Measurements from ENCODE around the gene ATP6V1B1. TPM values are rescaled to one million over a fixed set of nuclear protein-coding genes. Genes with fewer than 3 reads are reported as not detected.

ATP6V1B1 gene
- total RNA-seq, 1 experiment from 2014 or later, result 0.93 TPM

DNA sequence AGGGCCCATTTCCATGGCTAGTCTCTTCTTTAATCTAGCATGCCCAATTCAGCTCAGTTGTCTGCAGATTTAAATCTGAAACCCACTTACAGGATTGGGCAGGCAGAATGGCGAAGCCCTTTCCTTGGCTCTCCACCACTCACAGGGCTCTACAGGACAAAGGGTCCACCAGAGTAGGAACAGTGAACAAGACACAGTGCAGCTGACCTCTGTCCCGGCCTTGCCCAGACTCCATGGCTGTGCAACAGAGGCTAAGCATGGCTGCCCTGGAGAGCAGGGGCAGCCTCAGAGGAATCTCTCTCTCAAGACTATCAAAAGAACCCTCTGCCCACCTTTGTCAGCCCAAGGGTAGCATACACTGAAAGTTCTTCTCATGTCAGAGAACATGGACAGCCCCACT is 9.7 kb upstream of the ATP6V1B1 start:
- DNase-seq (ENCODE audit: low spot score), result no peak

DNA sequence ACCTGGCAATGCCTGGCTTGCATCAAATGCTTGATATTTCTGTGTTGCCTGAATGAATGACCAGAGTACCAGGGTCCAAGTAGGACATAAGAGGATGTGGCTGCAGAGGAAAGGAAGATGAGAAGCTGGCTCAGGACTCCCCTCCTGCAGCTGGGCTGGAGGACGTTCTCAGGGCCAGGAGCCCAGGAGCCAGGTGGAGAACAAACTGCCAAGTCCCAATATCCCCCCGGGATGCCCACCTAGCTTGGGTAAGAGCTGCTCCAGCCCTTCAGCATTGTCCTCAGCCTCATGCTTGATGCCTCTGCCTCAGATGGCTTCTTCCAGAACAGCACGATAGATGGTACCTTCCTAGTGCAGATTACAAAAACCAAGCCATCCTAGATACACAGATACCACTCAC is 8.6 kb upstream of the ATP6V1B1 start:
- DNase-seq (ENCODE audit: low spot score), result no peak

DNA sequence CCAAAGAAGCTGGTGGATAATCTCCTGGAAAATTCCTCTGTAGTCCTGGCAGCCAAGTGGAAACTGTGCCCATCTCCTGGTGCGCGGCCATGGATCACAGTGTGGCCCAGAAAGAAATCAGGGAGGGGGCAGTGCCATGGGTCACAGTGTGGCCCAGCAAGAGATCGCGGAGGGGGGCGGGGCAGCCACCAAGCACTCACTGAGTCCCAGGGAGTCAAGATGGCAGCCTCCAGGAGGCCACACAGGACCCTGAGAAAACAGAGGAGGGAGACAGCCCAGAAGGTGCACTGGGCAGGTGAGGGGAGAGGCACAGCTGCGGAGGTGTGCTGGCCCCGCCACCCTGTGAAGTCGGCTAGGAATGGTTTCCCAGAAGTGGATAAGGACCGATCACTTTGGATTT is 8.1 kb upstream of the ATP6V1B1 start:
- DNase-seq (ENCODE audit: low spot score), result no peak

DNA sequence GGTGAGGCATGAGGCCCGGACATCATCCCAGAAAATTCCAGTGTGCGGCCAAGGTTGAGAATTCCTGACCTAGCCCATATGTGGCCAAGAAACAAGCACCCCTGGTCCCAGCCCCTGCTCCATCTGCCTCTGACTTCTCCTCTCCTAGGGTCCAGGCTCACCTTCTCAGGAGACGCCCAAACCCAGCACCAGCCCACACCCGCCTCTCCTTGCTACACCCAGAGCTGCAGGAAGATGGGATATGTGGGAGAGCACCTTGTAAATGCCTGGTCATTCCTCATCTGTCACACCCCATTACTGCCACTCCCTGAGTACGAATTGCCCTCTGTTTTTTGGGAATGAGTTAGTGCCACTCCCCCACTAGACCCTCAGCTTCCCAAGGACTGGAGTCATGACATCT is 7.3 kb upstream of the ATP6V1B1 start:
- DNase-seq (ENCODE audit: low spot score), result no peak

DNA sequence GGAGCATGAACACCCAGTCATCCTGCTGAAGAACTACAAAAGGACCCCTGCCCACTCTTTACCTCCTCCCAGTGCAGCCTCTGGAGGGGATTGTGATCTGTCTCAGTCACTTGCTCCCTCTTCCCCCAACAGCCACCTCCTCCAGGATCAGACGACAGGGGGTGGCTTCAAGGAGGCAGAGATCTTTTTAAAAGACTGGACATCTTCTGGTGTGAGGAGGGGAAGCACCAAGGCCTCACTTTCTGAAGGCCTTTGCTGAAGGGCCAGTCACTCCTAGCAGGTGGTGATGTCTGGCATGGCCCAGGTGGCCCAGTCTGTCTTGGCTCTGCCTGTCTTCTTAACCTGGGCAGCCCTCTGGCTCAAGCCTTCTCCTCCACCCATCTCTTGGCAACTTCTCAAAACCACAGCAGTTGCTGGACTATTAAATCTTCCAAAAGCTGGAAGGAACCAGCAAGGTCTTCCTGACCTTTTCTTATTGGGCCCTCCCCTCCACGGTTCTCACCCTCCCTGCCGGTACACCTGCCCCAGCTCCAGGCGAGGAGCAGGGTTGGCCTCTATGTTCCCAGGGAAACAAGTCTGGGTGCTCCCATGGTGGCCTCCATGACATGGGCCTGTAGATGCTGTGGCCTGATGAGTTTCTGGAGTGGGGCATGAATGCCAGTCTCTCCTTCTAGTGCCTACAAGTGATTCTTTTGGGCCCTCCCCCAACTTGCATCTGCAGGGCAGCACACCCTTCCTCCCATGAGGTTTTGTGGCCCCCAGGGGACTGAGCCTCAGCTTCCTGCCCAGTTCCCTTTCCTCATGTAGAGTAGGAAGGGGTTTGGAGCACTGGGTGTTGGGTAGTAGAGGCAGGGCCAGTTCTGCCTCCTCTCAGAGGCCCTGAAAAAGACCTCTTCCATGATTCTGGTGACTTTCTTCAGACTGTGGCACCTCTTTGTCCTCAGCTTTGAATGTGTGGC is 5.0 kb upstream of the ATP6V1B1 start:
- no peak for DNase-seq (ENCODE audit: low spot score)

DNA sequence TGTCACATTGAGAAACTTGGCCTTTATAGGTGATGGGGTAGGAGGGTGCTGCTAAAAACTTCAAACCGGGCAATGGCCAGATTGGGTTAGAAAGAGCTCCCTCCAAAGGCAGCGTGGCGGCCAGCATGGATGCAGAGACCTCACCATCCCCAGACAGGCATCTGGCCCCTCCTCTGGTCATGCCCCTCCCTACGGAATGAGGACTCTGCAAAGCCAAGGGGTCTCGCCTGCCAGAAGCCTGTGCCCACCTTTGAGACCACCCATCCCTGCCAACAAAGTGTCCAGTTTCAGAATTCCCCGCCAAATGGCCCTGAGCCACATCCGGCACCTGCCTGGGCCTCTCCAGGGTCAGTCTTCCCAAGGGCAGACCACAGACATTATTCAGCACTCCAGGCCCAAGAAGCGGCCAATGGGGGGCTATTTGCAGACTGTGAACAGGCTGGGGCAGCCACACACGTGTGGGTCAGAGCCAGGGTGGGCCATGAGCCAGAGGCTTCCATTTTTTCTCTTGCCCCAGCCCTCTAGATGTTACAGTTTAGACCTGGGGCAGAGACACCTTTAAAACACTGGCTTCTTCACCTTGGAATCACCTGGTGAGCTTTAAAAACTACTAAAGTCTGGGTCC is 4.2 kb upstream of the ATP6V1B1 start:
- no peak for DNase-seq (ENCODE audit: low spot score)

DNA sequence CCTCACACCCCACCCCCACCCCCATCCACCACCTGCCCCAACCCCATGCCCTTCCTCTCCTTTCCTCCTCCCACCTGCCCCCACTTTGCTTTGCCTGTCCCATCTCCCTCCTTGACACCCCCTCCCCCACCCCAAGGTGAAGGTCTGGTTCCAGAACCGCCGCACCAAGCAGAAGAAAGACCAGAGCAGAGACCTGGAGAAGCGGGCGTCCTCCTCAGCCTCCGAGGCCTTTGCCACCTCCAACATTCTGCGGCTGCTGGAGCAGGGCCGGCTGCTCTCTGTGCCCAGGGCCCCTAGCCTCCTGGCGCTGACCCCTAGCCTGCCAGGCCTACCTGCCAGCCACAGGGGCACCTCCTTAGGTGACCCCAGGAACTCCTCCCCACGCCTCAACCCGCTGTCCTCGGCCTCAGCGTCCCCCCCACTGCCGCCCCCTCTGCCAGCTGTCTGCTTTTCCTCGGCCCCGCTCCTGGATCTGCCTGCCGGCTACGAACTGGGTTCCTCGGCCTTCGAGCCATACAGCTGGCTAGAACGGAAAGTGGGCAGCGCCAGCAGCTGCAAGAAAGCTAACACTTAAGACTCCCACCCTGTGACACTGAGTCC is 3.0 kb upstream of the ATP6V1B1 start:
- DNase-seq (ENCODE audit: low spot score), result no peak

DNA sequence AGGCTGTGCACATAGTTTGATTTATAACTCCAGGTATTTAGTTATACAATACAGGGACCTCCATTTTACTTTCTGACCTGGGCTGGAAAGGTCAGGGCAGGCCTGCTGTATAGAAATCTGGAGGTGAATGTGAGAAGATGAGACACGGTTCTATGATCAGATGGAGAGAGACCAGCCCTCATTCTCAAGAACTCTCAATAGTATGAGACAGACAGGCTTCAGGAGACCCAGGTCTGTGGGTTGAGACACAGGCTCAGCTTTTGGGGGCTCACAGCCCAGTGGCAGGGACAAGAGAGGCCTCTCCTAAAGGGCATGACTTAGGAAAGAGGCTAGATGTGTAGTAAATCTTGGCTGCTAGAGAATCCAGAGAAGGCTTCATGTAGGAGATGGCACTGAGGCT is 719 bp upstream of the ATP6V1B1 start:
- no peak for DNase-seq (ENCODE audit: low spot score)

DNA sequence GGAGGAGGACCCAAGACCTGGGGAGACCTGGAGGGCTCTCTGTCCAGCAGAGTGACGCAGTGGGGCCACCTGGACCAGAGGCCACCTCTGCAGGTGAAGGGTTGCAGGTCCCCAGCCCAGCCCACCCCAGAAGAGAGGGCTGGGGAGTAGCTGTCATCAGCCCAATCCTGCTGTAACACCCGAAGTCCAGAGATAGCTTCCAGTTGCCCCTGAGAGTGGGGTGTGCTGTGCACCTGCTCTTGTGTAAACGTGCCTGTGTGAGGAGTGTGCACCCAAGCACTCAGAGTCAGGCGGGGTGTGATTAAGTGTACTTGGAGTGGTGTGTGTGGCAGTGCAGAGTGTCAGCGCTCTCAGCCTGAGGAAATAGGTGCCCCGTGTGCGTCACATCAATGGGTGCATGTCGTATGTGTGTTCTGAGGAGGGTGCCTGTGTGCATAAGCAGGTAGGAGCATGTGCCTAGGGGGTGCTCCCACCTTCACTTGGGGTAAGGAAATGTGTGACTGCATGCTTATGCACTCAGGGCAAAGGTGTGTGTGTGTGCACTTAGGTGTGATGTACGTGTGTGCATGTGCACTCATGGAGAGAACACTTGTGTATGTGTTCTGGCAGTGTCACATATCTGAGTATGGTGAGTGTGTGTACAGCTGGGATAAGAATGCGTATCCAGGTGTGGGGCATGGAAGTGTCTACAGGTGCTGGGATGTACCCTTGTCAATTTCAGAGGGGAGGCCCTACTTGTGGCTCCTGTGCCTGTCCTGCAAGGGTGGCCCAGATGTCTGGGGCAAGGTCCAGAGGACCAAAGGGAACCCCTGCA is 672 bp downstream of the ATP6V1B1 start:
- DNase-seq (ENCODE audit: low spot score), result no peak

DNA sequence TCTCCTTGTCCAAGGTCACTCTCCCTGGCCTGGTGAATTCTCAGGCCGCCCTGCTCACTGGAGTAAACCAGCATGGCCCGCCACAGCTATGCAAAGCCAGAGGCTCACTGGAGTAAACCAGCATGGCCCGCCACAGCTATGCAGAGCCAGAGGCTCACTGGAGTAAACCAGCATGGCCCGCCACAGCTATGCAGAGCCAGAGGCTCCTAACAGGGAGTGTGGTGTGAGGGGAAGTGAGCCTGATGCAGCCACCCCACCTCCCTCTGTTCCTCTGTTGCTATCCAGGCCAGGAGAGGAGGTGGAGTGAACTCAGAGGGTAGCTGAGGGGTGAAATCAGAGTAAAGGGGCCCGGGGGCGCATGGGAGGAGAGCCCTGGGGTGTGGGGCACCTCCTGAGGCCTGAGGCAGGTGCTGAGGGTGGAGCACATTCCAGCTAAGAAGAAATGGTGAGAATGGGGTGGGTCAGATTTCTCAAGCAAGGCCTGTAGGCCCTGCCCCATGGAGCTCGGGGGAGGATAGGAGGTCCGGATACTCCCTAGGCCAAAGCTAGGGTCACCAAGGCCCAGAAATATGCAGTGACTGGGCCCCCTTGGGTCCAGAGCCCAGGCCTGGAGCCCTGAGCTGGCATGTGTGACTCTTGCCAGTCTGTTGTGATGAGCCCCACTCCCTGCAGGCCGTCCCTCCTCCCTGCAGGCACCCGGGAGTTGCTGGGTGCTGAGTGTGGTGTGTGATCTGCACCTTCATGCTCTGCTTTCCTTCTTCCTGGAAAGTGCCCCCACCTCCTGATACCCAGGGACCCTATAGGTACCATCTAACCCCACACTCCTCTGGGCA is 1.5 kb downstream of the ATP6V1B1 start:
- DNase-seq (ENCODE audit: low spot score), result no peak

DNA sequence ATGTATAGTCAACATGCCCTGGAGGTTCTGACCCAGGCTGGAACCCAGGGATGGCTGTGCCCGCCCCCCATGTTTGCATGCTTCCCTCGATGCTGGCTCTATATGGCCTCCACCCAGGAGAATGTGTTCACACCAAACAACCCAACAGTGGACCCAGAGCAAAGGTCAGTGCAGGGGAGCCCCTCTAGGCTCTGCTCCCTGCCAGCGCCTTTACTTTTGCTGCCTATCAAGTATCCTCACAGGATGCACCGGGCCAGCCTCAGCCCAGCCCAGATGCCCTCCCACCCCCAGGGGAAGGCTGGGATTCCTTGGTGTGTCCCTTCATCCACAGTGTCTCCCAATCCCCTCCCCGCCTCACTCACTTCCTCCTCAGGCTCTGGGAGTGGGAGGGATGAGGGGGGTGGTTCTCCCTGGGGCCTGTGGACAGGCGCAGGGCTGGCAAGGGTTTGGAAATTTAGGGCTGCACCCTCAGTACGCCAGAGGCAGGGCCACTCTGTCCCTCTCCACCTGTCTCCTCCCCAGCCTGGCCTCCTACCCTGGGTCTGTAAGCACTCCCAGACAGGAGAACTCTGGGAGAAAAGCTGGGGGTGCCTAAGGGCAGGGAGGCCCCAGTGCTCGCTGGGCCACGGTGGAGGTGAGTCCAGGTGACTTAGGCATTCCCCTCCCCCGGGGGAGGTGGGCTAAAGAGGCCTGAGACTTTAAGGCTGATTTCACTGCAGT is 2.3 kb downstream of the ATP6V1B1 start:
- no peak for DNase-seq (ENCODE audit: low spot score)

DNA sequence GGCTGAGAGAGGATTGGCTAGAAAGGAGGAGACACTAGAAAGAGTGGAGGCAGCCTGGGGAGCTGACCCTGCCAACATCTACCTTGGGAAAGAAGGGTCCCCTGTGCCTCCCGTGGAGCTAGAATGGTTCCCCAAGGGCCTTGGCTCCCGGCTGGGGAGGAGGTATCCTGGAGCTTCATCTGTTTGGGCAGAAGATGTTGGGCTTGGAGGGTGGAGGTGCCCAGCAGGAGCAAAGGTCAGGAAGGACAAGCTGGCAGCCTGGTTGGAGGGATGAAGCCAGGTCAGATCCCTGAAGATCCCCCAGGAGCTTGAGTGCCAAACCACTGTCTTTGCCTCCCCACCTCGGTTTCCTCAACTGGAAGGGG is 2.9 kb downstream of the ATP6V1B1 start:
- no peak for DNase-seq (ENCODE audit: low spot score)

DNA sequence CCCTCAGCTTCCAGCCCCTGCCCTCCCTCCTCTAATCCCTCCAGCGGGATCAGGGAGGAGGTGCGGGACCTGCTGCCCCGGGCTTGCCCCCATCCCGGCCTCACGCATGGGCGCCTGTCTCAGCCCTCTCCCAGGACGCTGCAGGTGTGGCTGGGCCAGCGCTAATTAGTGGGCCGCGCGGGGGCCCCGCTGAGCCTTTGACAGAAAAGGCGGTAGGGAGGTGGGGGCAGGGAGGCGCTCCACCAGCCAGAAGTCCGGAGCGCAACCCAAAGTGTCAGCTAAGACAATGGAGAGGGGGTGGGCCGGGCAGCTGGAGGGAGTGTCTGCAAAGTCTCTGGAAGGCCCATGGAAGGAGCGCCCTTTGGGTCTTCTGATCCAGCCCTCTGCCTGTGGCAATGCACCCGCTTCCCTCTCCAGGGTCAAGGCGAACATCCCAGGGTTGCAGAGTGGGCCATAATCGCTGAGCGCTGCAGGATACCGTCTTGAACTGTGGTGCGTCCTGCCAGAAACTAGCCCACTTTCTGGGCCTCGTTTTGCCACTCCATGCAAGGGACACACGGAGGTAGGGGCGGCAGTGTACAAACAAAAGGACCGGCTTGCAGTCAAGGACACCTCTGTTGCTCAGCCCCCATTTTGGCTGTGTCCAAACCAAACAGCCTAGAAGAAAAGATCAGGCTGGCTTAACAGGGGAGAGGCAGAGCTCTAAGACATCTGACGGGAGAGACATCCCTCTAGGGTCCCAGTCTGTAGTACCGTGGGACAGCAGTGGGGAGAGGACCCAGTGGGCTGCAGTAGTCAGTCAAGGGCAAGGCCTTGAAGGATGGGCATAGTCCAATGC is 3.5 kb downstream of the ATP6V1B1 start:
- no peak for DNase-seq (ENCODE audit: low spot score)

DNA sequence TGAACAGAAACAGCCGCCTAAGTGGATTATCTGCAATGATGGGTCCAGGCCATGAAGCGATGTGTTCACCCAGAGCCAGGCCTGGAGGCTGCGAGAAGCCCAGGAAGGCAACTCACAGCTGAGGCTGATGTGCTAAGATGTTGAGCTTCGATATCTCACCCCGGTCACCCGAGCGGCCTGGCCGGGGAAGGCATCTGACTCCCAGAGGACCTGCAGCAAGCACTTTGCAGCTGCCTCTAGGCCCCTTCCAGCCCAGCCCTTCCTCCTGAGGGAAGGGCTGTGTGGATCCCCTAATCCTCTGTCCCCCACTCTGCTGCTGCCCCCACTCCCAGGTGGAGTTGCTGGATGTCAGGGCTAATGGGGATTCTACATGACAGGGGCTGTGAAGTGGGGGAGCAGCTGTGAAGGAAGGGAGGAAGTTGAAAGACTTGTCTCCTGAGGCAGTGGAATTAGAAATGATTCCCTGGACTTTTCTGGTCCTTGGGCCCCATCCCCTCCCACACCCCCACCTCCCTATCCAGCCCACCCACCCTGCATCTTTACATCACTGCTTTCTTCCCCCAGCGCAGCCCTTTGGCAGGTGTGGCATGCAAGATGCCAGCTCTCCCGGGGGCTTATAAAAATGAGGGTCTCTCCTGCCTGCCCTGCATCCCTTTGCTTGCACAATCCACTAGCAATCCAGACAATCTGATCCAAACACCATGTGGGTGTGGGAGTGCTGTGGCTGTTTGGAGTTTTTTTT is 4.3 kb downstream of the ATP6V1B1 start:
- no peak for DNase-seq (ENCODE audit: low spot score)

DNA sequence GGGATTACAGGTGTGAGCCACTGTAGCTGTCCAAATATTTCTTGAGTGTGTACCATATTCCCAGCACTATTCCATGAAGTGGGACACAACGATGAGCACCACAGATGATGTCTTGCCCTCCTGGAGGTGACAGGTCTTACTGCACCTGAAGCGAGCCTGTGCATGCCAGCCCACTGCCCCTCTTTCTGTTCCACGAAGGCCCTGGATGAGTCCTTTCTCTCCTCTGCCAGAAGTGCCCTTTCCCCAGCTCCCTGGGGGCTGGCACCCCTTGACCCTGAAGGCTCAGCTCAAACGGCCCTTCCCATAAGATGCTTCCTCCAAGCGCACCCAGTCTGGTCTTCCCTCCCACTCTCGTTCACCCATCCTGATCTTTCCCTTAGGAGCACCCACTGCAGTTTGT is 5.5 kb downstream of the ATP6V1B1 start:
- no peak for DNase-seq (ENCODE audit: low spot score)

DNA sequence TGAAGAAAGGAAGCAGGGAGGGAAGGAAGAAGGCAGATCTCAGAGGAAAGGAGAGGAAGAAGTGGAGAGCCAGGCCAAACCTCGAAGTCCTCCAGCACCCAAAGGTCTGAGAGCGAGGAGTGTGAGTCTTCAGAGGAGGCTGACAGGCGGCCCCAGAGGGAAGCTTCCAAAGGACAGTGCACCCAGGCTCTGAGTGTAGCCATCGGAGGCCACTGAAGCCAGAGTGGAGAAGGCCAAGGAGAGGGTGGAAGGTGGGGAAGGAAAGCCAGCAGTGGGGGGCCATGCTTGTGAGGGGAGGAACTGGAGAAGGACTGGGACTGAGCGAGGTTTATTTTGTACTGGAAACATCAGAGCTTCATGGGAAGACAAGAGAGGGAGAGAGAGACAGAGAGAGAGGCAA is 6.0 kb downstream of the ATP6V1B1 start:
- DNase-seq (ENCODE audit: low spot score), result no peak

DNA sequence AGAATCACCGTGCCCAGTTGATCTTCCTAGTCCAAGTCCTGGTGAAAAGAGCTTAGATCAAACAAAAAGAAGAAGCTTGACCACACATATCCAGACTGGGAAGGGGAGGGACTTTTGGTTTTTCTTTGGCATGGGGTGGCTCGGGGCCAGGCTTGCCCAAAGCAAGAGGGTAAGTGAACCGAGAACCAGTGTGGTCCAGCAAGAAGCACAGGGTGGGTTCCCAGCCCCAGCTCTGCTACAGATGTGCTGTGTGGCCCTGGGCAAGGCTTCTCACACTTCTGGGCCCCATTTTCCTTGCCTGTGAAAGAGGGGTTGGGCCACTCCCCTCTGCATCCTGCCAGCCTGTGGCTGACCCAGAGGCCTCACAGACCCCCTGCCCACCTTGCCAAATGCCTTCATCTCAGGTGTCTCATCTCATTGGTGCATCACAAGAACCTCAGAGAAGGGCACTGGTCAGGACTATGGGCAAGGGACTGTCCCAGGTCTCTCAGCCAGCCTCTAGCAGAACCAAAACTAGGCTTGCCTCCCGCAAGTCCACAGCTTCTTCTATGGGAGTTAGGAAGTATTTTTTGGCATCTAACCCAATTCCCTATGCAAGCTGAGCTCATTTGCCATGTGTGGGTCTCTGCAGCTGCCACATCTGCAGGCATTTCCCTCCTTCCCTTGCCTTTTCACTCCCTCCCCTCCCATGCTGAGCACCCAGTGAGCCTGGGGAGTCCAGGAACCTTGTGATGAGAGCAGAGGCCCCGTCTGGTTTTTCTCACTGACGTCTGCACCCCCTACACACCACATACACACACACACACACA is 6.9 kb downstream of the ATP6V1B1 start:
- DNase-seq (ENCODE audit: low spot score), result no peak
